ENCODE results near the gene SFXN4.

DNA sequence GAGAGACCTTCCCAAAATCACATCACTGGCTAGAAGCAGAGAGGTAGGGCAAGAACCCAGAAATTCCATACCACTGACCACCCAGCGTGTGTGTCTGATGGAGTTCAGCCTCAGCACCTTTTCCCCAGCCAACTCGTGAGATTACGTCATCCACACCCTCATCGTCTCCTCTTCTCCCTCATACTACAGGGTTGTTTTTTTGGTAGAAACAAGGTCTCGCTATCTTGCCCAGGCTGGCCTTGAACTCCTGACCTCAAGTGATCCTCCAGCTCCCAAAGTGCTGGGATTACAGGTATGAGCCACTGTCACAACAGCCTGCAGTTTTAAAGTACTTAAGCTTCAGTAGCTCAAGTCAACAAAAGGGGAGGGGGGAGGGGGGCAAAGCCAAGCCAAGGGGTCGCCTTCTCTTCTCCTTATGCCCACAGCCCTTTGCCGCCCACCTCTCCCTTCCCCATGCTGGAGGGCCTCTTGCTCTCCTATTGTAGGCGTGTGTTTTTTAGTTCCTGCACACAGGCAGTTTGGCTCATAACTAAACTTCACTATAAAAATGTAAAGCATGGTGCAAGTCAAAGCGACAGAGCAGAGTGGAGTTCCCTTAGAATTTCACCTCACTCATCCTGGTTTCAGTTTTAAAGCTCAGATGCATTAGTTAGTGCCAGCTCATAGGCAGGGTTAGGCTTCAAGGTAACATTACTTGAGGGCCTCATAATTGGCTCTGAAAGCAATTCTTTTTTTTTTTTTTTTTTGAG, 18.3 kb upstream of the SFXN4 start:
- TF ChIP-seq EZH2 (IDR thresholded peaks at IDR 0.05) = no peak
- TF ChIP-seq POLR2AphosphoS5 (IDR thresholded peaks at IDR 0.05; ENCODE audit: borderline replicate concordance, low read depth, low read length) = no peak

Measured in SK-N-MC (cell line).